Loucy (cell line): ENCODE data around the gene CCL21.
"Not testable (repeated sequence)": the region's sequence is repeated elsewhere in the genome, so short reads cannot be mapped to it uniquely, and the experiment has no call there.

Source experiments
- H2AFZ ChIP-seq: fragments of 200-600 bp; sonication (generic); 2 replicates; pipeline ENCODE4 v1.6.0; 2016; ENCODE audit warnings: antibody characterized with exemption, mild to moderate bottlenecking, low read length, moderate library complexity
- H3F3A ChIP-seq: fragments of 200-600 bp; 2 replicates; pipeline ENCODE4 v1.6.0; 2016; ENCODE audit warnings: antibody characterized with exemption, low read depth, mild to moderate bottlenecking
- H3K27me3 ChIP-seq: fragments of 200-600 bp; sonication (generic); 2 replicates; pipeline ENCODE4 v1.6.1; 2014; ENCODE audit warnings: low read length, mild to moderate bottlenecking; ENCODE audit not compliant: insufficient read depth, poor library complexity, severe bottlenecking
- H3K36me3 ChIP-seq: fragments of 200-600 bp; sonication (generic); 2 replicates; pipeline ENCODE4 v1.6.1; 2016; ENCODE audit warnings: low read length; ENCODE audit not compliant: insufficient read depth
- H3K4me1 ChIP-seq: fragments of 200-600 bp; sonication (generic); 2 replicates; pipeline ENCODE4 v1.5.1; 2014; ENCODE audit warnings: low read length, mild to moderate bottlenecking; ENCODE audit not compliant: insufficient read depth, poor library complexity, severe bottlenecking
- H3K4me2 ChIP-seq: fragments of 200-600 bp; sonication (generic); 2 replicates; pipeline ENCODE4 v1.6.0; 2014; ENCODE audit warnings: antibody characterized with exemption, low read length, low read depth, mild to moderate bottlenecking; ENCODE audit not compliant: poor library complexity, severe bottlenecking
- H3K4me3 ChIP-seq: fragments of 200-600 bp; sonication (generic); 2 replicates; pipeline ENCODE4 v1.5.1; 2014; ENCODE audit warnings: low read length, mild to moderate bottlenecking, mixed read lengths; ENCODE audit not compliant: poor library complexity, severe bottlenecking
- H3K79me2 ChIP-seq: fragments of 200-600 bp; sonication (generic); 2 replicates; pipeline ENCODE4 v1.6.1; 2014; ENCODE audit warnings: low read length; ENCODE audit not compliant: insufficient read depth
- H3K9ac ChIP-seq: fragments of 200-600 bp; sonication (generic); 2 replicates; pipeline ENCODE4 v1.6.0; 2014; ENCODE audit warnings: mild to moderate bottlenecking, low read depth, low read length, moderate library complexity; ENCODE audit not compliant: poor library complexity, severe bottlenecking
- H3K9me2 ChIP-seq: fragments of 200-600 bp; sonication (generic); replicated peaks from 2 replicates; pipeline ENCODE4 v1.6.1; 2016; ENCODE audit warnings: low read depth, low read length, mixed read lengths
- H3K9me3 ChIP-seq: fragments of 200-600 bp; sonication (generic); 2 replicates; pipeline ENCODE4 v1.6.1; 2014; ENCODE audit warnings: mild to moderate bottlenecking, antibody characterized with exemption, low read length, low read depth; ENCODE audit not compliant: insufficient read depth
- H4K20me1 ChIP-seq: fragments of 200-600 bp; sonication (generic); 2 replicates; pipeline ENCODE4 v1.6.0; 2014; ENCODE audit warnings: antibody characterized with exemption, low read length, mild to moderate bottlenecking; ENCODE audit not compliant: insufficient read depth, poor library complexity, severe bottlenecking
- EZH2phosphoT487 ChIP-seq: fragments of 200-600 bp; IDR thresholded peaks from 2 replicates; pipeline ENCODE4 v1.6.1; 2018; ENCODE audit warnings: antibody characterized with exemption, mild to moderate bottlenecking, moderate library complexity, borderline replicate concordance
- TF ChIP-seq, protein P1 (sequence below): fragments of 200-600 bp; sonication (generic); conservative IDR thresholded peaks from 2 replicates; pipeline ENCODE4 v1.5.1; 2014; ENCODE audit warnings: mild to moderate bottlenecking, antibody characterized with exemption, low read length

Gene CCL21

DNA sequence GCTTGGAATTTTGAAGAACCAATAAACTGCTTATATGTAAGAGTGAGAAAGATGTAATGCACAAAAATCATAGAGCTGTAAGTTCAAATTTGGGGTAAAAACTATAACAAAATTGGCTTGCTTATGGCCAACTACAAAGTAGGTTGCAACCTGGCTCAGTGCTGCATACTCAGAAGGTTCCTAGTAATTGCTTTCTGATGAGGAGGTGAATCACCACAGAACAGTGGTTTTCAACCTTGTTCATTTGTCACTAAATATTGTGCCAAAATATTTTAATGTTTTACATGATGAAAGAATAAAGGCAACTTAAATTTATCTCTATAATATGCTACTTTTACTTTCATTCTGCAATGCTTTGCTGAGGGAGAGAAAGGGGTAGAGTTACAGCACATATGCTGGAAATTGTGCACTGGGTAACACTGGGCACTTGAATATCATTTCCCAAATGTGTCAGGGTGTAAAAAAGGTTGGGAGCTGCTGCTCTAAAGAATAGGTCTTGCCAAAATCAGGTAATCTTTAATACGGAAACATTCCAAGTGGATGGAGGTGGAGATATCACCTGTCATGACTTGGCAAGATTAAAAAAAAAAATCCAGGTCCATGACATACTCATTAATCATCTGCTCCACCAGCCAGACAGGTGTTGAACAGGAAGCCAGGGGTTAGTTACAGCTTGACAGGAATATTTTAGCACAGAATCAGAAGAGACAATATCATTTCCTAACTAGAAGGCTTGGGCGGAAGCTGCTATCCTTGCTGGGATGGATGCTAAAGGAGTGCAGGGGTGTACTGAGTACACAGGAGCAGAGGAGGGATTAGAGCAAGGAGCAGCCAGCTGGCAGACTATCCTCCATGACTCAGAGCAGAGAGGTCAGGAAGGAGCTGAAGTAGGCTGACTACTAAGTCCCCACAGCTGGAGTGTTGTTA lies 34.6 kb upstream of the CCL21 start:
- no peak for TF ChIP-seq EZH2phosphoT487
- H3K27me3 ChIP-seq = no peaks in the 10 kb centered on the region
- no peaks in the 10 kb centered on the region for H3K79me2 ChIP-seq
- no peaks in the 10 kb centered on the region for H3K4me1 ChIP-seq
- H3K4me2 ChIP-seq = no peak overlapping the region
- no peaks in the 10 kb centered on the region for H3F3A ChIP-seq
- no peaks in the 10 kb centered on the region for H3K36me3 ChIP-seq
- no peaks in the 10 kb centered on the region for H3K9me3 ChIP-seq
- no peaks in the 10 kb centered on the region for H4K20me1 ChIP-seq
- H3K9me2 ChIP-seq = no peaks in the 10 kb centered on the region
- no peak overlapping the region for H3K4me3 ChIP-seq
- no peak overlapping the region for H2AFZ ChIP-seq
- no peak overlapping the region for H3K9ac ChIP-seq

- no peaks in the 10 kb centered on the region for H3K4me1 ChIP-seq
- no peaks in the 10 kb centered on the region for H3K36me3 ChIP-seq
- no peaks in the 10 kb centered on the region for H4K20me1 ChIP-seq
- H3K9me2 ChIP-seq = no peaks in the 10 kb centered on the region
- no peaks in the 10 kb centered on the region for H3K9me3 ChIP-seq
- H3K27me3 ChIP-seq = no peaks in the 10 kb centered on the region
- no peak overlapping the region for H3K4me3 ChIP-seq
- no peak overlapping the region for H2AFZ ChIP-seq
- TF ChIP-seq, protein P1, sequence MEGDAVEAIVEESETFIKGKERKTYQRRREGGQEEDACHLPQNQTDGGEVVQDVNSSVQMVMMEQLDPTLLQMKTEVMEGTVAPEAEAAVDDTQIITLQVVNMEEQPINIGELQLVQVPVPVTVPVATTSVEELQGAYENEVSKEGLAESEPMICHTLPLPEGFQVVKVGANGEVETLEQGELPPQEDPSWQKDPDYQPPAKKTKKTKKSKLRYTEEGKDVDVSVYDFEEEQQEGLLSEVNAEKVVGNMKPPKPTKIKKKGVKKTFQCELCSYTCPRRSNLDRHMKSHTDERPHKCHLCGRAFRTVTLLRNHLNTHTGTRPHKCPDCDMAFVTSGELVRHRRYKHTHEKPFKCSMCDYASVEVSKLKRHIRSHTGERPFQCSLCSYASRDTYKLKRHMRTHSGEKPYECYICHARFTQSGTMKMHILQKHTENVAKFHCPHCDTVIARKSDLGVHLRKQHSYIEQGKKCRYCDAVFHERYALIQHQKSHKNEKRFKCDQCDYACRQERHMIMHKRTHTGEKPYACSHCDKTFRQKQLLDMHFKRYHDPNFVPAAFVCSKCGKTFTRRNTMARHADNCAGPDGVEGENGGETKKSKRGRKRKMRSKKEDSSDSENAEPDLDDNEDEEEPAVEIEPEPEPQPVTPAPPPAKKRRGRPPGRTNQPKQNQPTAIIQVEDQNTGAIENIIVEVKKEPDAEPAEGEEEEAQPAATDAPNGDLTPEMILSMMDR = no peak
- TF ChIP-seq EZH2phosphoT487 = no peak
- H3K79me2 ChIP-seq = no peaks in the 10 kb centered on the region
- H3K4me2 ChIP-seq = no peak overlapping the region
- no peak overlapping the region for H3K9ac ChIP-seq
- H3F3A ChIP-seq = no peaks in the 10 kb centered on the region
Measured at GRCh38 chr9:34742710-34743109, 32.8 kb upstream of the CCL21 start.

GRCh38 chr9:34741628-34742027 lies 31.7 kb upstream of the CCL21 start:
- no peak for TF ChIP-seq EZH2phosphoT487
- TF ChIP-seq, protein P1 = no peak
- H3K9me2 ChIP-seq = no peaks in the 10 kb centered on the region
- no peaks in the 10 kb centered on the region for H3K79me2 ChIP-seq
- no peak overlapping the region for H3K4me3 ChIP-seq
- no peak overlapping the region for H3K9ac ChIP-seq
- H4K20me1 ChIP-seq = no peaks in the 10 kb centered on the region
- H3F3A ChIP-seq = no peaks in the 10 kb centered on the region
- no peaks in the 10 kb centered on the region for H3K27me3 ChIP-seq
- no peaks in the 10 kb centered on the region for H3K36me3 ChIP-seq
- no peak overlapping the region for H3K4me2 ChIP-seq
- no peaks in the 10 kb centered on the region for H3K4me1 ChIP-seq
- no peak overlapping the region for H2AFZ ChIP-seq
- H3K9me3 ChIP-seq = no peaks in the 10 kb centered on the region

GRCh38 chr9:34740176-34740575 lies 30.2 kb upstream of the CCL21 start:
- H3K9me2 ChIP-seq, H3K79me2 ChIP-seq, H3K9ac ChIP-seq, H3K9me3 ChIP-seq, H3K4me1 ChIP-seq, H3K4me2 ChIP-seq, H3K4me3 ChIP-seq, H4K20me1 ChIP-seq, H2AFZ ChIP-seq, H3F3A ChIP-seq, H3K36me3 ChIP-seq, H3K27me3 ChIP-seq: not testable (repeated sequence)
